Activated CD8-positive, alpha-beta T cell treated with anti-CD3 and anti-CD28 coated beads for 36 hours (primary cell): ENCODE data around the gene CIROP. TPM values are rescaled to one million over a fixed set of nuclear protein-coding genes. Genes with fewer than 3 reads are reported as not detected.

ENCODE experiments used
- ATAC-seq: fragments of 200-7000 bp; cut with Tn5 transposase; one replicate; pipeline ENCODE4 v1.10.0; 2021; ENCODE audit warnings: mild to moderate bottlenecking, moderate library complexity
- CTCF ChIA-PET: fragments of 350-600 bp; sonication (Branson Sonifier 250); formaldehyde crosslinking; loops from one replicate; lab custom pipeline; 2021; ENCODE audit warnings: antibody characterized with exemption; lab: Charles Lee
- POLR2A ChIA-PET: fragments of 350-600 bp; sonication (Branson Sonifier 250); formaldehyde crosslinking; loops from one replicate; lab custom pipeline; 2021; ENCODE audit warnings: antibody characterized with exemption; lab: Charles Lee
- DNase-seq: peaks from one replicate; pipeline ENCODE4 v3.0.0-alpha.2; 2020
- H3K27ac Mint-ChIP-seq: one replicate; pipeline ENCODE4 v1.8.0; 2021; ENCODE audit warnings: mild to moderate bottlenecking, mixed read lengths
- H3K27me3 Mint-ChIP-seq: one replicate; pipeline ENCODE4 v1.8.0; 2021; ENCODE audit warnings: mixed read lengths
- H3K36me3 Mint-ChIP-seq: one replicate; pipeline ENCODE4 v1.8.0; 2021; ENCODE audit warnings: low read depth, mixed read lengths
- H3K4me1 Mint-ChIP-seq: one replicate; pipeline ENCODE4 v1.8.0; 2021; ENCODE audit warnings: low read depth, mixed read lengths
- H3K4me3 Mint-ChIP-seq: one replicate; pipeline ENCODE4 v1.8.0; 2021; ENCODE audit warnings: mild to moderate bottlenecking, moderate library complexity, mixed read lengths
- H3K9me3 Mint-ChIP-seq: one replicate; pipeline ENCODE4 v1.8.0; 2021; ENCODE audit warnings: mixed read lengths
- intact Hi-C: fragments of 100-400 bp; cut with micrococcal nuclease; formaldehyde crosslinking; loops from one replicate; pipeline ENCODE4 v1.10.0; 2022
- total RNA-seq, 2 experiments: library from RNA; stranded (reverse); gene quantifications; one replicate each; pipeline ENCODE4 v1.2.3, GENCODE V29; 2021
- TF ChIP-seq, protein P1 (sequence below): fragments of 200-600 bp; IDR thresholded peaks from one replicate; pipeline ENCODE4 v1.8.0; 2022; ENCODE audit warnings: antibody characterized with exemption, mild to moderate bottlenecking

CIROP gene
- total RNA-seq, 2 experiments from 2014 or later, result not detected

DNA sequence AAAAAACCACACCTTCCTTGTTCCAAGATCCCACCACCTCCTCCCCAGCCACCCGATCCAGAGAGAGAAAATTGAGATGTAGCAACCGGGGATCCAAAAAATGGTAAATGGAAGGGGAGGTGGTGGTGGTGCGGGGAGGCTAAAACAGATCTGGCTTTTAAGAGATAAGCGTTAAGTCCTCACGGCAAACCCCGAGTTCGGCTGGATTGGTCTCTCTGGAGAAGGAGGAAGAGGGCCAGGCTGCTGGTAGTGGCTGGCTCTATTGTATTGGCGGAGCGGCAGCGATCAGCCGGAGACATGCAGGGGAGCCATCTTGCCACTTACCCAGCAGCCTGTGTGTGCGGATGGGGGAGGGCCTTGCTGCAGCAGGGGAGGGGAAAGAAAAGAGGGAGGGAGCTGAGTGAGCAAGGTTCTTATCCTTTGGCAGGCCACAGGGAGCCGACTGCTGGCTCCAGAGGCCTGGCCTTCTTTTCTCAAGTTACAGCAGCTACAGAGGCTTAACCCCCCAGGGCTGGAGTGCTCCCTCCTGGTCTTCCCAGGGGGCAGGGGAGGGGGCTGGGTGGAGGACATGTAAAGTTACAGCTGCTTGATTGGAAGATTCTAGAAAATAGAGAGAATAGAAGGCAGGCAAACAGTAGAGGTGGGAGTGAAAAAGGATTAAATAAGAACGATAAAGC lies 33.4 kb downstream of the CIROP start:
- H3K36me3 Mint-ChIP-seq, result peaks cover 42% of the 10 kb centered on the region
- TF ChIP-seq, protein P1, sequence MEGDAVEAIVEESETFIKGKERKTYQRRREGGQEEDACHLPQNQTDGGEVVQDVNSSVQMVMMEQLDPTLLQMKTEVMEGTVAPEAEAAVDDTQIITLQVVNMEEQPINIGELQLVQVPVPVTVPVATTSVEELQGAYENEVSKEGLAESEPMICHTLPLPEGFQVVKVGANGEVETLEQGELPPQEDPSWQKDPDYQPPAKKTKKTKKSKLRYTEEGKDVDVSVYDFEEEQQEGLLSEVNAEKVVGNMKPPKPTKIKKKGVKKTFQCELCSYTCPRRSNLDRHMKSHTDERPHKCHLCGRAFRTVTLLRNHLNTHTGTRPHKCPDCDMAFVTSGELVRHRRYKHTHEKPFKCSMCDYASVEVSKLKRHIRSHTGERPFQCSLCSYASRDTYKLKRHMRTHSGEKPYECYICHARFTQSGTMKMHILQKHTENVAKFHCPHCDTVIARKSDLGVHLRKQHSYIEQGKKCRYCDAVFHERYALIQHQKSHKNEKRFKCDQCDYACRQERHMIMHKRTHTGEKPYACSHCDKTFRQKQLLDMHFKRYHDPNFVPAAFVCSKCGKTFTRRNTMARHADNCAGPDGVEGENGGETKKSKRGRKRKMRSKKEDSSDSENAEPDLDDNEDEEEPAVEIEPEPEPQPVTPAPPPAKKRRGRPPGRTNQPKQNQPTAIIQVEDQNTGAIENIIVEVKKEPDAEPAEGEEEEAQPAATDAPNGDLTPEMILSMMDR, result no peak
- ATAC-seq, result peak; percentile 96
- H3K27ac Mint-ChIP-seq, result peak overlapping the region; percentile 97
- ChIA-PET POLR2A (interaction anchor here (0.9 to 2.2 kb wide), 9 partner anchors 9 to 114 kb away, joined by 3 to 8 read pairs (median 6); partner anchors contain the start of genes ACIN1, C14orf119, CDH24 and HAUS4), CTCF (interaction anchor here (0.9 to 9.8 kb wide), 26 partner anchors 8 to 501 kb away, joined by 3 to 196 read pairs (median 6); partner anchors contain the start of genes ACIN1, AJUBA, C14orf119 and CDH24)
- DNase-seq, result peak; percentile 89
- no peaks in the 10 kb centered on the region for H3K9me3 Mint-ChIP-seq
- peak overlapping the region; percentile 96 for H3K4me3 Mint-ChIP-seq
- no peaks in the 10 kb centered on the region for H3K27me3 Mint-ChIP-seq
- H3K4me1 Mint-ChIP-seq, result peaks cover 29% of the 10 kb centered on the region
- intact Hi-C loops, result no loop called here

DNA sequence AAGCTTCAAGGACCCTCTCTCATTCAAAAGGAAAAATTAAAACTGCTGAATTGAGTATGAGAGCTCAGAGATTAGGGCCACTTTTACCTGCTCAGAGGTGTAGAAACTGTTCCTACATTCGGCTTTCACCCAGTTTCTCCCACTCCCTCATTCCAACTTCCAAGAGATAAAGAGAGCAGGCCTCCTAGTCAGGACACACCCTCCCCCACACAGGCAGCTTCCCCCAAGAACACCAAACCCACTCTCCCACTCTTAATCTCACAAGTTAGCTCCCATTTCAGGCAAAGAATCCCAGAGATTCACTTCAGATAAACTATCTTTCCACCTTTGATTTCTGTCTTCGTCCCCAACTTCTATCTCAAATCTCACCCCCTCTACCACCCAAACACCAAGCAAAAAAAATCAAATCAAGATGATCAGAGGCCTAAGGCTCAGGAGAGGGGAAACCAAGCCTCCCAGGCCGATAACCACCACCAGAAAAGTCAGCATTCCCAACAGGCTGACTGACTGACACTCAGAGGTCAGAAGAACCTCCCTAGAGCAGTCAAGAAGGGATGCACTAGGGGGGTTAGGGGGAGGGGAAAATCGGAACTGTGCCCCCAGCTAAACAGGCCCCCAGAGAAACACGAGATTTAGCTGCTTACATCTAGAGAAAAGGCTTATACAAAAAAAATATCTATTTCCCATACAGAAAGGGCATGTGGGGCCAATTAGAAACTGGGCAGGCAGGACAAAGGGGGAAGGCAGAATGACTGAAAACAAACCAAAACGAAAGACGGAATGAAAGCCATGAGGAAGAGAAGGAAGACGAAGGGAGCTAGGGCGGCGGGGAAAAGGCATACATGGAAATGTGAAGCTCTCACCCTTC lies 34.3 kb downstream of the CIROP start:
- ATAC-seq (no peak), DNase-seq (no peak)
- CTCF ChIA-PET, result interaction anchor here (1.0 to 9.8 kb wide), 19 partner anchors 7 to 225 kb away, joined by 3 to 196 read pairs (median 7); partner anchors contain the start of genes ACIN1, AJUBA, C14orf119 and CDH24
- peak overlapping the region; percentile 97 for H3K27ac Mint-ChIP-seq
- H3K9me3 Mint-ChIP-seq, result no peaks in the 10 kb centered on the region
- no peaks in the 10 kb centered on the region for H3K27me3 Mint-ChIP-seq
- TF ChIP-seq, protein P1, result no peak
- intact Hi-C loops, result no loop called here
- peak overlapping the region; percentile 96 for H3K4me3 Mint-ChIP-seq
- POLR2A ChIA-PET, result interaction anchor here (0.7 to 2.2 kb wide), 7 partner anchors 13 to 250 kb away, joined by 3 to 8 read pairs (median 6); partner anchors contain the start of genes ACIN1, C14orf119, CDH24 and PPP1R3E
- H3K36me3 Mint-ChIP-seq, result peaks cover 45% of the 10 kb centered on the region
- H3K4me1 Mint-ChIP-seq, result peaks cover 34% of the 10 kb centered on the region

DNA sequence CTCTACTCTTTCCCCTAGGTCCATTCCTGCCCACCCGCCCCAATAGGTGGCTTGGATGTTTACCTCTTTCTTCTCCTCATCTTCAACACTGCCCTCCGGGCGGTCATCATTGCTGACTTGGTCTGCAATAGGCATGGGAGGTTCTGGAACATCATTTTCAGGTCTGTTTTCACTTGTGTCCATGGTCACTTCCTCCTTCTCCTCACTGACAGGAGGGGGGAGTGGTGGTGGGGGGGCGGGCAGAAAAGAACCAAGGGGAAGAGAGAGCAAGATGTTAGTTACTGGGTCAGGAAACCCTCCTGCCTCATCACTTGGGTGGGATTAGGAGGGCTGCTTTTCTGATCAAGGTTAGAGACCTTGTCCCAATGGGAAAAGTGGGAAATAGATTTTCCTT lies 35.4 kb downstream of the CIROP start:
- peak overlapping the region; percentile 52 for H3K27ac Mint-ChIP-seq
- CTCF ChIA-PET, result interaction anchor here (0.8 to 12.3 kb wide), 70 partner anchors 5 to 461 kb away, joined by 3 to 196 read pairs (median 6); partner anchors contain the start of genes ACIN1, AJUBA, C14orf119 and CDH24
- H3K27me3 Mint-ChIP-seq, result no peaks in the 10 kb centered on the region
- peaks cover 48% of the 10 kb centered on the region for H3K36me3 Mint-ChIP-seq
- peaks cover 36% of the 10 kb centered on the region for H3K4me1 Mint-ChIP-seq
- peak overlapping the region; percentile 96 for H3K4me3 Mint-ChIP-seq
- DNase-seq (no peak), ATAC-seq (no peak)
- intact Hi-C loops, result no loop called here
- POLR2A ChIA-PET, result interaction anchor here (0.9 to 1.9 kb wide), 5 partner anchors 8 to 87 kb away, joined by 3 to 12 read pairs (median 5); partner anchors contain the start of genes AJUBA and CDH24
- H3K9me3 Mint-ChIP-seq, result no peaks in the 10 kb centered on the region
- TF ChIP-seq, protein P1, result no peak

DNA sequence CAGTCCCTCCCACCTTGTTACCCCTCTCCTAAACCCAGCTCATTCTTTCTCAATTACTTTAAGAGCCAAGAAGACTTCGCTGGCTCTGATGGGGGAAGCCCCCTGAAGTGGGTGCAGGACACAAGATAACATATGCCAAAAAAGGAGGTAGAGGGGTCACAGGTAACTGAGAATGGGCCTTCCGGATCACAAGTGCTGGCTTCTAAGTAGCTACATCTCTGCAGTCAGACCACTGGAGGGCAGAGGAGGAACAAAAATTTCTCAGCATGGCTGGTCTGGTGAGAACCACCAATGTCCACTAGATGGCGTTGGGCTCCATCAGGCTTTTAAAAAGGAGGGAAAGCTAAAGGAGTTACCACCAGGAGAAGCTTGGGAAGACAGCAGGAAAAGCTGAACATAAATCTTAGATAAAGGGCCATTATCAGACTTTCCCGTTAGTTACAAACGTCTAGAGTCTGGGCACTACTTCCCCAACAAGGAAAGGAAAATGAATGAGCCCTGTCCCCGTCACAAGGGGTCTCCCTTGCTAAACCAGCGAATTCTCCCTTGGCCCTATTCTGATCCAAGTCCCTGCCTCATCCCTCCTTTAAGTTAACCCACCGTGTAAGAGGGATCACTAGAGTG lies 35.9 kb downstream of the CIROP start:
- peak overlapping the region; percentile 47 for H3K4me3 Mint-ChIP-seq
- ChIA-PET CTCF (interaction anchor here (0.7 to 12.3 kb wide), 81 partner anchors 6 to 508 kb away, joined by 3 to 196 read pairs (median 5); partner anchors contain the start of genes ACIN1, AJUBA, C14orf119 and CDH24), POLR2A (interaction anchor here (0.8 to 1.9 kb wide), 9 partner anchors 8 to 462 kb away, joined by 3 to 12 read pairs (median 4); partner anchors contain the start of genes AJUBA, CDH24 and HAUS4)
- H3K9me3 Mint-ChIP-seq, result no peaks in the 10 kb centered on the region
- TF ChIP-seq, protein P1, result peak; percentile 96
- peaks cover 36% of the 10 kb centered on the region for H3K4me1 Mint-ChIP-seq
- H3K27me3 Mint-ChIP-seq, result no peaks in the 10 kb centered on the region
- H3K36me3 Mint-ChIP-seq, result peaks cover 54% of the 10 kb centered on the region
- intact Hi-C loops, result no loop called here
- peak; percentile 79 for ATAC-seq
- peak overlapping the region; percentile 69 for H3K27ac Mint-ChIP-seq
- DNase-seq, result peak; percentile 84
